H9 (cell line): ENCODE measurements around the gene CDH22. TPM values are rescaled to one million over a fixed set of nuclear protein-coding genes. Genes with fewer than 3 reads are reported as not detected.
A peak's percentile ranks its signal among the peaks of the same experiment; 100 is the strongest.

ENCODE experiments used
- DNase-seq: peaks from one replicate; pipeline ENCODE4 v3.0.0-alpha.2; 2017
- H2AFZ ChIP-seq: one replicate; pipeline ENCODE4 v1.6.1; 2013; ENCODE audit warnings: mild to moderate bottlenecking, low read length, control low read depth, moderate library complexity
- H2AK5ac ChIP-seq: 2 replicates; pipeline ENCODE4 v1.6.1; 2013; ENCODE audit warnings: low read length, control low read depth, mixed read lengths; ENCODE audit not compliant: insufficient read length
- H2BK120ac ChIP-seq: one replicate; pipeline ENCODE4 v1.6.1; 2013; ENCODE audit warnings: low read depth, mild to moderate bottlenecking, low read length, control low read depth, inconsistent platforms; ENCODE audit not compliant: poor library complexity, severe bottlenecking
- H2BK12ac ChIP-seq: 2 replicates; pipeline ENCODE4 v1.6.1; 2013; ENCODE audit warnings: low read length, control low read depth, mixed read lengths, low read depth; ENCODE audit not compliant: insufficient read length
- H2BK15ac ChIP-seq: 2 replicates; pipeline ENCODE4 v1.6.1; 2013; ENCODE audit warnings: low read depth, low read length, control low read depth
- H2BK20ac ChIP-seq: one replicate; pipeline ENCODE4 v1.6.1; 2013; ENCODE audit warnings: low read depth, mild to moderate bottlenecking, low read length, control low read depth, inconsistent platforms; ENCODE audit not compliant: poor library complexity, severe bottlenecking
- H2BK5ac ChIP-seq: 2 replicates; pipeline ENCODE4 v1.6.1; 2013; ENCODE audit warnings: low read length, control low read depth, mixed read lengths; ENCODE audit not compliant: insufficient read length
- H3K14ac ChIP-seq: 2 replicates; pipeline ENCODE4 v1.6.1; 2013; ENCODE audit warnings: low read length, control low read depth; ENCODE audit not compliant: insufficient read depth
- H3K18ac ChIP-seq: 2 replicates; pipeline ENCODE4 v1.6.1; 2013; ENCODE audit warnings: low read depth, mild to moderate bottlenecking, mixed read lengths, low read length, control low read depth; ENCODE audit not compliant: insufficient read length
- H3K23ac ChIP-seq: 2 replicates; pipeline ENCODE4 v1.6.1; 2013; ENCODE audit warnings: low read length, control low read depth, mixed read lengths, low read depth; ENCODE audit not compliant: insufficient read length
- H3K23me2 ChIP-seq: 2 replicates; pipeline ENCODE4 v1.6.1; 2013; ENCODE audit warnings: low read depth, mild to moderate bottlenecking, mixed read lengths, low read length, control low read depth; ENCODE audit not compliant: insufficient read length, poor library complexity, severe bottlenecking
- H3K27ac ChIP-seq: 2 replicates; pipeline ENCODE4 v1.5.1; 2013; ENCODE audit warnings: low read length, control low read depth, mixed read lengths, low read depth; ENCODE audit not compliant: insufficient read length
- H3K27me3 ChIP-seq: 2 replicates; pipeline ENCODE4 v1.6.1; 2013; ENCODE audit warnings: low read length, control low read depth, inconsistent platforms; ENCODE audit not compliant: insufficient read depth
- H3K4ac ChIP-seq: 2 replicates; pipeline ENCODE4 v1.6.1; 2013; ENCODE audit warnings: low read depth, mild to moderate bottlenecking, control low read depth, inconsistent platforms, low read length, moderate library complexity
- H3K4me1 ChIP-seq: 2 replicates; pipeline ENCODE4 v1.6.1; 2013; ENCODE audit warnings: low read length, control low read depth, inconsistent platforms; ENCODE audit not compliant: insufficient read depth
- H3K4me2 ChIP-seq: 2 replicates; pipeline ENCODE4 v1.6.1; 2013; ENCODE audit warnings: low read length, control low read depth, mixed read lengths; ENCODE audit not compliant: insufficient read length, insufficient read depth
- H3K56ac ChIP-seq: 2 replicates; pipeline ENCODE4 v1.6.1; 2013; ENCODE audit warnings: low read depth, mild to moderate bottlenecking, mixed read lengths, low read length, control low read depth; ENCODE audit not compliant: insufficient read length
- H3K79me1 ChIP-seq: 2 replicates; pipeline ENCODE4 v1.6.1; 2013; ENCODE audit warnings: low read depth, mild to moderate bottlenecking, moderate library complexity, low read length, control low read depth, inconsistent platforms; ENCODE audit not compliant: insufficient read depth, poor library complexity, severe bottlenecking
- H3K79me2 ChIP-seq: 2 replicates; pipeline ENCODE4 v1.6.1; 2013; ENCODE audit warnings: low read length, control low read depth, inconsistent platforms; ENCODE audit not compliant: insufficient read depth
- H3K9ac ChIP-seq: 2 replicates; pipeline ENCODE4 v1.6.1; 2013; ENCODE audit warnings: low read length, control low read depth, mixed read lengths; ENCODE audit not compliant: insufficient read length; ENCODE audit errors: extremely low read depth
- H3K9me3 ChIP-seq: one replicate; pipeline ENCODE4 v1.6.1; 2013; ENCODE audit warnings: low read depth, low read length, inconsistent platforms; ENCODE audit not compliant: control insufficient read depth
- H3T11ph ChIP-seq: one replicate; pipeline ENCODE4 v1.6.1; 2013; ENCODE audit warnings: mild to moderate bottlenecking, low read length, control low read depth, inconsistent platforms
- H4K20me1 ChIP-seq: one replicate; pipeline ENCODE4 v1.6.1; 2013; ENCODE audit not compliant: control insufficient read depth, insufficient read length, insufficient read depth
- H4K5ac ChIP-seq: 2 replicates; pipeline ENCODE4 v1.6.1; 2013; ENCODE audit warnings: low read depth, mild to moderate bottlenecking, mixed read lengths, low read length, control low read depth; ENCODE audit not compliant: insufficient read length
- H4K8ac ChIP-seq: replicated peaks from 2 replicates; pipeline ENCODE4 v1.6.1; 2013; ENCODE audit warnings: low read length, control low read depth, mixed read lengths, low read depth; ENCODE audit not compliant: insufficient read length
- H4K91ac ChIP-seq: 2 replicates; pipeline ENCODE4 v1.6.1; 2013; ENCODE audit warnings: low read depth, mild to moderate bottlenecking, moderate library complexity, mixed read lengths, low read length, control low read depth; ENCODE audit not compliant: insufficient read length
- H3K27ac Mint-ChIP-seq, 3 experiments: 2 replicates in 2 of 3; 3 replicates in 1 of 3; pipeline ENCODE4 v1.8.0; 2020 to 2021; ENCODE audit warnings: mixed read lengths in 3 of 3, mild to moderate bottlenecking in 1 of 3, moderate library complexity in 1 of 3
- H3K27me3 Mint-ChIP-seq: 2 replicates; pipeline ENCODE4 v1.8.0; 2021; ENCODE audit warnings: low read depth, mild to moderate bottlenecking, moderate library complexity, mixed read lengths
- H3K36me3 Mint-ChIP-seq, 3 experiments: 2 replicates in 2 of 3; 3 replicates in 1 of 3; pipeline ENCODE4 v1.8.0; 2020 to 2021; ENCODE audit warnings: low read depth in 3 of 3, mixed read lengths in 3 of 3; ENCODE audit not compliant: insufficient read depth in 1 of 3
- H3K4me1 Mint-ChIP-seq, 2 experiments: 2 replicates each; pipeline ENCODE4 v1.8.0; 2020; ENCODE audit warnings: mixed read lengths in 2 of 2
- H3K4me3 Mint-ChIP-seq, 2 experiments: 2 replicates in 1 of 2; 3 replicates in 1 of 2; pipeline ENCODE4 v1.8.0; 2020 to 2021; ENCODE audit warnings: mild to moderate bottlenecking in 2 of 2, mixed read lengths in 2 of 2, moderate library complexity in 1 of 2
- H3K9me3 Mint-ChIP-seq, 2 experiments: 2 replicates in 1 of 2; 3 replicates in 1 of 2; pipeline ENCODE4 v1.8.0; 2020; ENCODE audit warnings: mild to moderate bottlenecking in 2 of 2, mixed read lengths in 2 of 2, moderate library complexity in 1 of 2
- WGBS: extraction: QIAGEN DNeasy Blood & Tissue Kit; methylation state at CpG from one replicate; pipeline ENCODE4 v1.1.7; 2013; ENCODE audit warnings: missing lambda C conversion rate, low lambda C conversion rate, mixed read lengths; ENCODE audit not compliant: insufficient read length; ENCODE audit errors: extremely low coverage; 5-methylcytosine and 5-hydroxymethylcytosine counted together
- total RNA-seq: library from RNA; stranded (reverse); gene quantifications from 2 replicates; pipeline ENCODE4 v1.2.1, GENCODE V29; 2021
- TF ChIP-seq, protein P1 (sequence below): fragments of 200-600 bp; sonication (generic); conservative IDR thresholded peaks from 3 replicates; pipeline ENCODE4 v1.8.0; 2021; ENCODE audit warnings: antibody characterized with exemption, mild to moderate bottlenecking

Gene CDH22
- total RNA-seq, 1 experiment from 2014 or later, result not detected

DNA sequence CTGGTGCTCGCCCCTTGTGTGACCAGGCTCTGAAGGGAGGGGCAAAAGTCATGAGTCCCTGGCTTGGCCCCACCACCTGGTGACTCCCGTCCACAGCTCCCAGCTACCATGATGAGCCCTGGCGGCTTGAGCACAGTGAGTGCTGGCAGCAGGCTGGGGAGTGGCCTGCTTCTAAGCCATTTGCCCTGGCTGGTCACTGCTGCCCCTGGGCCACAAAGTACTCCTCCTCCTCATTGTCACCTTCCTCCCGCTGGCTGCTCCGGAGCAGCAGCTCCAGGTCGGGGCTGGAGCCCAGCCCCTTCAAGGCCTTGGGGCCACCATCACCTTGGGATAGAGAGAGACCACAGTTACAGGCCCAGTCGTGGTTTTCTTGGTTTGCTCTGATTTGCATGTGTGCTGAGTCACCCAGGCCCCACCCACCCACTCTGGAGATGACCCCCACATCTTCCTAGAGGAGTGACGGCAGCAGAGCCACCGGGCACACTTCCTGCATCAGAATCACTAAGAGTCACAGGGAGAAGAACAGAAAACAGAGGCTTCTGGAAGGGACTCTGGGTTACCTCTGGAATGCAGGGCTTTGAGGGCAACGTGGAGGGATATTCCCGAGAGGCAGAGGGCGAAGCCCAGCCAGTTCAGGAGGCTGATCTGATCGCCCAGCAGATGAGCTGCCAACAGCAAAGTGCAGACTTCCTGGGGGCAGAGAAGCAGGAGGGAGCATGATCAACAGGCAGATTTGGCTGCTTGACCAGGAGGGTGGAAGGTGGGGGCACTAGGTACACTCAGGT, 42.1 kb upstream of the CDH22 start:
- H2BK12ac ChIP-seq, result no peak overlapping the region
- H3K27ac ChIP-seq, result no peak overlapping the region
- no peak overlapping the region for H2AK5ac ChIP-seq
- peak overlapping the region; percentile 14; the same call in 1 of the 2 replicates for H3K14ac ChIP-seq
- H2BK5ac ChIP-seq, result peak overlapping the region; percentile 4
- no peak overlapping the region for H3K56ac ChIP-seq
- H3K4me2 ChIP-seq, result no peak overlapping the region
- Mint-ChIP-seq H3K4me1 (peaks cover 30 to 40% of the 10 kb centered on the region in 2 experiments), H3K36me3 (peaks cover 8 to 43% (median 40%) of the 10 kb centered on the region in 3 experiments), H3K27me3 (peaks cover 9% of the 10 kb centered on the region), H3K9me3 (no peaks in the 10 kb centered on the region), H3K4me3 (peak overlapping the region in 1 of 2 experiments; percentile 27; a peak in 3 of 5 replicates), H3K27ac (peak overlapping the region; percentile 79 to 98 (median 98); a peak in 6 of 7 replicates)
- H4K20me1 ChIP-seq, result no peaks in the 10 kb centered on the region
- TF ChIP-seq, protein P1, sequence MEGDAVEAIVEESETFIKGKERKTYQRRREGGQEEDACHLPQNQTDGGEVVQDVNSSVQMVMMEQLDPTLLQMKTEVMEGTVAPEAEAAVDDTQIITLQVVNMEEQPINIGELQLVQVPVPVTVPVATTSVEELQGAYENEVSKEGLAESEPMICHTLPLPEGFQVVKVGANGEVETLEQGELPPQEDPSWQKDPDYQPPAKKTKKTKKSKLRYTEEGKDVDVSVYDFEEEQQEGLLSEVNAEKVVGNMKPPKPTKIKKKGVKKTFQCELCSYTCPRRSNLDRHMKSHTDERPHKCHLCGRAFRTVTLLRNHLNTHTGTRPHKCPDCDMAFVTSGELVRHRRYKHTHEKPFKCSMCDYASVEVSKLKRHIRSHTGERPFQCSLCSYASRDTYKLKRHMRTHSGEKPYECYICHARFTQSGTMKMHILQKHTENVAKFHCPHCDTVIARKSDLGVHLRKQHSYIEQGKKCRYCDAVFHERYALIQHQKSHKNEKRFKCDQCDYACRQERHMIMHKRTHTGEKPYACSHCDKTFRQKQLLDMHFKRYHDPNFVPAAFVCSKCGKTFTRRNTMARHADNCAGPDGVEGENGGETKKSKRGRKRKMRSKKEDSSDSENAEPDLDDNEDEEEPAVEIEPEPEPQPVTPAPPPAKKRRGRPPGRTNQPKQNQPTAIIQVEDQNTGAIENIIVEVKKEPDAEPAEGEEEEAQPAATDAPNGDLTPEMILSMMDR, result no peak
- DNase-seq, result peak; percentile 70
- H3K27me3 ChIP-seq, result no peaks in the 10 kb centered on the region
- WGBS, result no CpG with 5 or more reads among the region's 13 CpGs
- H4K5ac ChIP-seq, result no peak overlapping the region
- no peak overlapping the region for H4K8ac ChIP-seq
- H3K4ac ChIP-seq, result no peak overlapping the region
- no peak overlapping the region for H3T11ph ChIP-seq
- H2AFZ ChIP-seq, result no peak overlapping the region
- H2BK120ac ChIP-seq, result no peak overlapping the region
- H3K79me2 ChIP-seq, result no peaks in the 10 kb centered on the region
- H3K23me2 ChIP-seq, result no peaks in the 10 kb centered on the region
- no peaks in the 10 kb centered on the region for H3K9me3 ChIP-seq
- H4K91ac ChIP-seq, result no peak overlapping the region
- no peaks in the 10 kb centered on the region for H3K79me1 ChIP-seq
- H3K23ac ChIP-seq, result no peak overlapping the region
- H3K18ac ChIP-seq, result peak overlapping the region; percentile 63
- no peak overlapping the region for H2BK15ac ChIP-seq
- H3K9ac ChIP-seq, result no peak overlapping the region
- no peak overlapping the region for H2BK20ac ChIP-seq
- H3K4me1 ChIP-seq, result no peaks in the 10 kb centered on the region; the same call in 1 of the 2 replicates
